GM12864 (cell line): Measurements from ENCODE around the gene CASS4.

Experiments
- DNase-seq: peaks from one replicate; pipeline ENCODE4 v3.0.0-alpha.2; 2011; ENCODE audit warnings: low read depth
- H3K4me3 ChIP-seq: 2 replicates; pipeline ENCODE4 v1.5.1; 2011; ENCODE audit warnings: mild to moderate bottlenecking, low read depth, low read length, control low read depth
- CTCF ChIP-seq: IDR thresholded peaks from 2 replicates; pipeline ENCODE4 v1.5.1; 2011; ENCODE audit warnings: low read depth, mild to moderate bottlenecking, moderate library complexity, low read length, control low read depth, inconsistent platforms; ENCODE audit errors: missing control alignments

Gene CASS4

GRCh38 chr20:56422824-56423189 lies 10.7 kb downstream of the CASS4 start:
- H3K4me3 ChIP-seq: no peak overlapping the region
- no peak for TF ChIP-seq CTCF
- DNase-seq: no peak

DNA sequence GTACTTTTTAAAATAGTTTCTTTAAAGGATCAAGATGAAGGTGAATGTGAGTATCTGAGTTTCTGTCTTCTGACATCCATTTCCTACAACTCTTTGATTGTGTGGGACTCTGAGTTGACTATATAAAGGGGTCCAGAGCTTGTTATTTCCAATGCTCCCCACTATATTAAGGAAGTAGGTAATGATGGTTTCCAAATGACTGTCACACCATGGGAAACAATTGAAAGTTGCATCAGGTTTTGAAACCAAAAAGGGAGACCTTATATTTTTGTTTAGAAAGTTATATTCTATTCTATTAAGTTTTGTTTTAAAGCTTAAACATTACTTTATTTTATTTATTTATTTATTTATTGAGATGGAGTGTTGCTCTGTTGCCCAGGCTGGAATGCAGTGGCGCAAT lies 11.2 kb downstream of the CASS4 start:
- H3K4me3 ChIP-seq: no peak overlapping the region
- no peak for TF ChIP-seq CTCF
- no peak for DNase-seq

- TF ChIP-seq CTCF: no peak
- DNase-seq: no peak
- H3K4me3 ChIP-seq: no peak overlapping the region
Measured at GRCh38 chr20:56423886-56424285, 11.8 kb downstream of the CASS4 start.

- no peak overlapping the region for H3K4me3 ChIP-seq
- no peak for TF ChIP-seq CTCF
- no peak for DNase-seq
Measured at GRCh38 chr20:56424931-56425330, 12.9 kb downstream of the CASS4 start.

- no peak for DNase-seq
- H3K4me3 ChIP-seq: no peak overlapping the region
- no peak for TF ChIP-seq CTCF
Measured at GRCh38 chr20:56426026-56426425, 14.0 kb downstream of the CASS4 start.

- DNase-seq: no peak
- no peak for TF ChIP-seq CTCF
- no peak overlapping the region for H3K4me3 ChIP-seq
Measured at GRCh38 chr20:56426926-56427325, 14.9 kb downstream of the CASS4 start.

GRCh38 chr20:56427797-56428196 lies 15.7 kb downstream of the CASS4 start:
- no peak for DNase-seq
- H3K4me3 ChIP-seq: no peak overlapping the region
- TF ChIP-seq CTCF: no peak
